ENCODE results near the gene SLC31A1.

GRCh38 chr9:113215132-113215531 lies 6.2 kb upstream of the SLC31A1 start:
- TF ChIP-seq POLR2A (IDR thresholded peaks at IDR 0.05) (no peak), CTCF (IDR thresholded peaks at IDR 0.05) (no peak), POLR2AphosphoS5 (IDR thresholded peaks at IDR 0.05) (no peak)

Measured in transverse colon (tissue), 4 donors.